NT2/D1 (cell line): Measurements from ENCODE around the gene ERBB4.

Source experiments
- DNase-seq: peaks from one replicate; pipeline ENCODE4 v3.0.0-alpha.2; 2011; ENCODE audit warnings: low read depth, low spot score
- H3K27me3 ChIP-seq: 2 replicates; pipeline ENCODE4 v1.6.0; 2011; ENCODE audit warnings: mild to moderate bottlenecking; ENCODE audit not compliant: insufficient read length, insufficient read depth
- H3K36me3 ChIP-seq: 2 replicates; pipeline ENCODE4 v1.6.1; 2011; ENCODE audit warnings: mild to moderate bottlenecking, low read length, mixed read lengths; ENCODE audit not compliant: insufficient read depth, insufficient read length
- H3K4me1 ChIP-seq: 2 replicates; pipeline ENCODE4 v1.5.1; 2011; ENCODE audit not compliant: insufficient read depth, insufficient read length
- H3K4me3 ChIP-seq: 2 replicates; pipeline ENCODE4 v1.5.1; 2011; ENCODE audit warnings: low read depth; ENCODE audit not compliant: insufficient read length
- H3K9ac ChIP-seq: 2 replicates; pipeline ENCODE4 v1.6.0; 2011; ENCODE audit warnings: low read depth; ENCODE audit not compliant: insufficient read length
- H3K9me3 ChIP-seq: 2 replicates; pipeline ENCODE4 v1.5.1; 2011; ENCODE audit warnings: mild to moderate bottlenecking, low read length; ENCODE audit not compliant: insufficient read depth
- SUZ12 ChIP-seq: IDR thresholded peaks from 2 replicates; pipeline ENCODE4 v1.6.1; 2011; ENCODE audit not compliant: insufficient read length, insufficient read depth; ENCODE audit errors: extremely low read depth
- YY1 ChIP-seq: IDR thresholded peaks from 2 replicates; pipeline ENCODE4 v1.6.1; 2011; ENCODE audit not compliant: insufficient read length, insufficient read depth
- ZNF274 ChIP-seq: IDR thresholded peaks from 2 replicates; pipeline ENCODE4 v1.6.1; 2011; ENCODE audit warnings: mild to moderate bottlenecking, low read depth, low read length

Gene ERBB4

GRCh38 chr2:211435331-211435730, 1103.3 kb downstream of the ERBB4 start:
- no peaks in the 10 kb centered on the region for H3K9me3 ChIP-seq
- no peak overlapping the region for H3K9ac ChIP-seq
- no peak overlapping the region for H3K4me3 ChIP-seq
- no peaks in the 10 kb centered on the region for H3K4me1 ChIP-seq
- TF ChIP-seq SUZ12 (no peak), ZNF274 (no peak), YY1 (no peak)
- H3K36me3 ChIP-seq: no peaks in the 10 kb centered on the region
- no peak for DNase-seq
- no peaks in the 10 kb centered on the region for H3K27me3 ChIP-seq

GRCh38 chr2:211434773-211435172, 1103.8 kb downstream of the ERBB4 start:
- Histone ChIP-seq H3K4me3 (no peak overlapping the region), H3K9ac (no peak overlapping the region), H3K36me3 (no peaks in the 10 kb centered on the region), H3K27me3 (no peaks in the 10 kb centered on the region), H3K4me1 (no peaks in the 10 kb centered on the region), H3K9me3 (no peaks in the 10 kb centered on the region)
- TF ChIP-seq SUZ12 (no peak), ZNF274 (no peak), YY1 (no peak)
- no peak for DNase-seq

- H3K9ac ChIP-seq: no peak overlapping the region
- H3K36me3 ChIP-seq: no peaks in the 10 kb centered on the region
- no peaks in the 10 kb centered on the region for H3K27me3 ChIP-seq
- no peaks in the 10 kb centered on the region for H3K9me3 ChIP-seq
- no peaks in the 10 kb centered on the region for H3K4me1 ChIP-seq
- TF ChIP-seq YY1: no peak
- TF ChIP-seq SUZ12: no peak
- TF ChIP-seq ZNF274: no peak
- no peak overlapping the region for H3K4me3 ChIP-seq
- no peak for DNase-seq
These were observed 1109.2 kb downstream of the ERBB4 start for GRCh38 chr2:211429256-211429920.

- no peak for DNase-seq
- no peaks in the 10 kb centered on the region for H3K4me1 ChIP-seq
- no peaks in the 10 kb centered on the region for H3K36me3 ChIP-seq
- TF ChIP-seq SUZ12: no peak
- TF ChIP-seq YY1: no peak
- no peaks in the 10 kb centered on the region for H3K9me3 ChIP-seq
- no peaks in the 10 kb centered on the region for H3K27me3 ChIP-seq
- no peak overlapping the region for H3K4me3 ChIP-seq
- H3K9ac ChIP-seq: no peak overlapping the region
These were observed 1112.4 kb downstream of the ERBB4 start for GRCh38 chr2:211426240-211426639.

- no peak overlapping the region for H3K4me3 ChIP-seq
- no peak for TF ChIP-seq YY1
- no peak for TF ChIP-seq SUZ12
- no peak for TF ChIP-seq ZNF274
- no peaks in the 10 kb centered on the region for H3K36me3 ChIP-seq
- H3K9me3 ChIP-seq: no peaks in the 10 kb centered on the region
- H3K4me1 ChIP-seq: no peaks in the 10 kb centered on the region
- no peak overlapping the region for H3K9ac ChIP-seq
- DNase-seq: no peak
- H3K27me3 ChIP-seq: no peaks in the 10 kb centered on the region
These were observed 1115.6 kb downstream of the ERBB4 start for GRCh38 chr2:211423018-211423417.

- no peak for TF ChIP-seq ZNF274
- no peak for TF ChIP-seq YY1
- no peak for TF ChIP-seq SUZ12
- no peak overlapping the region for H3K9ac ChIP-seq
- no peak overlapping the region for H3K4me3 ChIP-seq
- no peak for DNase-seq
- no peaks in the 10 kb centered on the region for H3K4me1 ChIP-seq
- no peaks in the 10 kb centered on the region for H3K27me3 ChIP-seq
- H3K9me3 ChIP-seq: no peaks in the 10 kb centered on the region; the same call in 1 of the 2 replicates
- H3K36me3 ChIP-seq: no peaks in the 10 kb centered on the region
These were observed 1121.1 kb downstream of the ERBB4 start for GRCh38 chr2:211417544-211417943.

GRCh38 chr2:211416373-211416772, 1122.2 kb downstream of the ERBB4 start:
- no peaks in the 10 kb centered on the region for H3K27me3 ChIP-seq
- no peaks in the 10 kb centered on the region for H3K4me1 ChIP-seq
- no peak overlapping the region for H3K4me3 ChIP-seq
- no peaks in the 10 kb centered on the region for H3K36me3 ChIP-seq
- H3K9ac ChIP-seq: no peak overlapping the region
- DNase-seq: no peak
- H3K9me3 ChIP-seq: no peaks in the 10 kb centered on the region; the same call in 1 of the 2 replicates
- TF ChIP-seq ZNF274 (no peak), YY1 (no peak), SUZ12 (no peak)
